HepG2 (cell line): ENCODE data around the gene CASP12. TPM values are rescaled to one million over a fixed set of nuclear protein-coding genes. Genes with fewer than 3 reads are reported as not detected.
A peak's percentile ranks its signal among the peaks of the same experiment; 100 is the strongest.

Experiments used
- ATAC-seq: fragments of 200-7000 bp; cut with Tn5 transposase; 3 replicates; pipeline ENCODE4 v1.9.1; 2020; ENCODE audit warnings: mild to moderate bottlenecking, moderate library complexity
- BruUV-seq: library from RNA; stranded (reverse); fragments of 400-500 nt; replicated peaks from 2 replicates; lab custom pipeline; 2021; lab: Mats Ljungman, UMichigan
- CTCF ChIA-PET: fragments of 300-600 bp; formaldehyde crosslinking; extraction: SDS; loops from one replicate; lab custom pipeline; 2021; ENCODE audit warnings: low total read pairs, inconsistent platforms, low intra/inter-chr PET ratio; lab: Yijun Ruan, JAX
- POLR2A ChIA-PET: fragments of 350-600 bp; sonication (Branson Sonifier 250); formaldehyde crosslinking; loops from one replicate; lab custom pipeline; 2020; ENCODE audit warnings: antibody characterized with exemption, inconsistent platforms; lab: Yijun Ruan, JAX
- DNase-seq: peaks from one replicate; pipeline ENCODE4 v3.0.0-alpha.2; 2015; ENCODE audit warnings: low spot score
- FAIRE-seq: peaks from 3 replicates; lab custom pipeline; 2011; peaks lifted over from hg19 to GRCh38; lab: Jason Lieb, UNC
- H2AFZ ChIP-seq: one replicate; pipeline ENCODE4 v1.6.1; 2011; ENCODE audit warnings: low read length, inconsistent platforms
- H3K27ac ChIP-seq: fragments of 300-600 bp; 3 replicates; pipeline ENCODE4 v1.8.0; 2011; ENCODE audit warnings: mixed run types, mild to moderate bottlenecking, mixed read lengths, low read length, inconsistent platforms; ENCODE audit not compliant: insufficient read depth; ENCODE audit errors: extremely low read length
- H3K27me3 ChIP-seq, 2 experiments: fragments of 200-600 bp in 1 of 2; 2 replicates in 1 of 2; 3 replicates in 1 of 2; pipeline versions ENCODE4 v1.6.0 to v1.8.0; 2011; ENCODE audit warnings: low read length in 2 of 2, mild to moderate bottlenecking in 2 of 2, moderate library complexity in 2 of 2, inconsistent platforms in 1 of 2; ENCODE audit not compliant: insufficient read depth in 2 of 2, control insufficient read depth in 1 of 2
- H3K36me3 ChIP-seq, 2 experiments: fragments of 200-600 bp in 1 of 2; replicated peaks in 1 of 2; 2 replicates in 1 of 2; 3 replicates in 1 of 2; pipeline versions ENCODE4 v1.5.1 to v1.8.0; 2011; ENCODE audit warnings: low read length in 2 of 2, inconsistent platforms in 1 of 2; ENCODE audit not compliant: insufficient read depth in 2 of 2, control insufficient read depth in 1 of 2
- H3K4me1 ChIP-seq: 2 replicates; pipeline ENCODE4 v1.5.1; 2012; ENCODE audit warnings: low read length, inconsistent platforms; ENCODE audit not compliant: insufficient read depth
- H3K4me2 ChIP-seq: 2 replicates; pipeline ENCODE4 v1.6.0; 2011; ENCODE audit warnings: low read depth, low read length, inconsistent platforms
- H3K4me3 ChIP-seq, 3 experiments: fragments of 200-600 bp in 1 of 3; sonication (generic), shearing (Covaris generic) in 1 of 3; replicated peaks in 1 of 3; 2 replicates each; pipeline ENCODE4 v1.5.1; 2011 to 2016; ENCODE audit warnings: low read length in 3 of 3, inconsistent platforms in 2 of 3, low read depth in 2 of 3, mild to moderate bottlenecking in 2 of 3, control low read depth in 1 of 3, mixed read lengths in 1 of 3; ENCODE audit not compliant: insufficient read depth in 1 of 3
- H3K79me2 ChIP-seq: one replicate; pipeline ENCODE4 v1.6.1; 2011; ENCODE audit warnings: low read length, inconsistent platforms; ENCODE audit not compliant: insufficient read depth
- H3K9ac ChIP-seq: 2 replicates; pipeline ENCODE4 v1.6.0; 2011; ENCODE audit warnings: mild to moderate bottlenecking, low read depth, low read length, inconsistent platforms; ENCODE audit not compliant: insufficient read depth
- H3K9me3 ChIP-seq: 2 replicates; pipeline ENCODE4 v1.5.1; 2012; ENCODE audit warnings: mild to moderate bottlenecking, low read length
- H4K20me1 ChIP-seq: 2 replicates; pipeline ENCODE4 v1.6.0; 2011; ENCODE audit warnings: inconsistent platforms, mild to moderate bottlenecking, low read length, moderate library complexity; ENCODE audit not compliant: insufficient read depth
- AGO2 ChIP-seq: fragments of 200-400 bp; formaldehyde crosslinking; optimal IDR thresholded peaks from 2 replicates; pipeline ENCODE3; 2017; ENCODE audit warnings: mild to moderate bottlenecking, low read depth, low read length, moderate library complexity
- FOXA1 ChIP-seq, 2 experiments: fragments of 450-650 bp in 1 of 2; sonication (generic) in 1 of 2; formaldehyde crosslinking in 1 of 2; IDR thresholded peaks; 2 replicates each; pipeline versions ENCODE4 v1.4.0 to v1.6.1; 2016 to 2020; ENCODE audit warnings: missing genetic modification reagents in 1 of 2
- FOXA3 ChIP-seq: IDR thresholded peaks from 2 replicates; pipeline ENCODE4 v1.6.1; 2016; ENCODE audit warnings: missing genetic modification reagents, missing compliant biosample characterization
- FOXK1 ChIP-seq: sonication (generic); formaldehyde crosslinking; IDR thresholded peaks from 2 replicates; pipeline ENCODE4 v1.4.0; 2020; ENCODE audit warnings: low read depth, missing genetic modification reagents, borderline replicate concordance
- FOXP1 ChIP-seq, 2 experiments: fragments of 450-650 bp in 1 of 2; IDR thresholded peaks; 2 replicates each; pipeline ENCODE4 v1.6.1; 2017 to 2018; ENCODE audit warnings: antibody characterized with exemption in 1 of 2
- GATAD2A ChIP-seq: IDR thresholded peaks from 2 replicates; pipeline ENCODE4 v1.6.1; 2016
- IKZF1 ChIP-seq: fragments of 450-650 bp; IDR thresholded peaks from 2 replicates; pipeline ENCODE4 v1.7.1; 2016
- NR2C2 ChIP-seq: sonication (generic); formaldehyde crosslinking; IDR thresholded peaks from 2 replicates; pipeline ENCODE4 v1.4.0; 2020; ENCODE audit warnings: missing genetic modification reagents, mild to moderate bottlenecking, moderate library complexity, borderline replicate concordance
- RAD21 ChIP-seq: fragments of 450-650 bp; formaldehyde crosslinking; IDR thresholded peaks from 2 replicates; pipeline ENCODE4 v1.5.0; 2020; ENCODE audit warnings: mild to moderate bottlenecking
- SNAI1 ChIP-seq: sonication (generic); formaldehyde crosslinking; IDR thresholded peaks from 2 replicates; pipeline ENCODE4 v1.5.0; 2020; ENCODE audit warnings: mild to moderate bottlenecking, missing genetic modification reagents, borderline replicate concordance
- ZNF501 ChIP-seq: sonication (generic); formaldehyde crosslinking; IDR thresholded peaks from 2 replicates; pipeline ENCODE4 v1.5.1; 2020; ENCODE audit warnings: mild to moderate bottlenecking, moderate library complexity, missing genetic modification reagents
- in situ Hi-C: cut with HindIII; loops from 2 replicates; pipeline ENCODE4 v1.10.0; 2017; ENCODE audit warnings: low pct_unique_long_range_greater_than_20kb; ENCODE audit not compliant: extremely low pct_ligation_motif_present
- intact Hi-C: fragments of 100-400 bp; cut with micrococcal nuclease; formaldehyde crosslinking; loops from one replicate; pipeline ENCODE4 v1.10.0; 2022; ENCODE audit not compliant: unreplicated experiment
- polyA plus RNA-seq, 8 experiments: library from polyadenylated mRNA; depleted of rRNA in 3 of 8; stranded (reverse) in 7 of 8; unstranded in 1 of 8; fragments of >200 nt; fragmentation: Illumina TruSeq in 4 of 8; extraction: Trizol in 4 of 8; gene quantifications; 2 replicates each; pipeline versions ENCODE4 v1.2.1 to v1.2.3, GENCODE V29; 2011 to 2016; ENCODE audit warnings: low read depth in 4 of 8, missing spikeins in 1 of 8, mixed read lengths in 1 of 8; ENCODE audit not compliant: insufficient read depth in 1 of 8
- total RNA-seq, 5 experiments: library from RNA; depleted of rRNA; stranded (reverse); fragments of >200 nt; fragmentation: Illumina TruSeq; extraction: Trizol; gene quantifications; 2 replicates each; pipeline ENCODE4 v1.2.3, GENCODE V29; 2016; ENCODE audit warnings: low read depth in 1 of 5
- TF ChIP-seq, protein P1 (sequence below), 2 experiments: fragments of 450-650 bp in 1 of 2; sonication (generic) in 1 of 2; formaldehyde crosslinking; IDR thresholded peaks; 2 replicates each; pipeline versions ENCODE4 v1.5.0 to v1.8.0; 2020 to 2022; ENCODE audit warnings: mild to moderate bottlenecking in 1 of 2, missing genetic modification reagents in 1 of 2

The CASP12 gene
- total and polyA plus RNA-seq, 2 of the 13 experiments (the other 11 are each of a cell fraction or from before 2014, with no cell fraction given): not detected

DNA sequence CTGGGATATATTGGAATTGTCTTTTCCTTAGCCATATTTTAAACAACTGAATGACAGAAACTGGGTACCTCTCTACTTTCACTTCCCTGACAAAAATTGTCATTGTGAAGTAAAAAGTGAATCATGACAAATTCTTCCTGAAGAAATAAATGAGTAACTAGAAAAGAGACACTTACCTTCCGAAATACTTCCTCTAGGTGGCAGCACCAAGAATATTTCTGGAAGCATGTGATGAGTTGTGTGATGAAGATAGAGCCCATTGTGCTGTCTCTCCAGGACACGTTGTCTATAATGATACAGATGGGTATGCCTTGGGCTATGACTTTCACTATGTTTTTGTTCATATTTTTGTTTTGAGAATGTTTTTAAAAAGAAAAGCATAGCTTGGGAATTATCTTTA, 48.6 kb upstream of the CASP12 start (continued):
- TF ChIP-seq ZNF501 (no peak), RAD21 (peak; percentile 62)

DNA sequence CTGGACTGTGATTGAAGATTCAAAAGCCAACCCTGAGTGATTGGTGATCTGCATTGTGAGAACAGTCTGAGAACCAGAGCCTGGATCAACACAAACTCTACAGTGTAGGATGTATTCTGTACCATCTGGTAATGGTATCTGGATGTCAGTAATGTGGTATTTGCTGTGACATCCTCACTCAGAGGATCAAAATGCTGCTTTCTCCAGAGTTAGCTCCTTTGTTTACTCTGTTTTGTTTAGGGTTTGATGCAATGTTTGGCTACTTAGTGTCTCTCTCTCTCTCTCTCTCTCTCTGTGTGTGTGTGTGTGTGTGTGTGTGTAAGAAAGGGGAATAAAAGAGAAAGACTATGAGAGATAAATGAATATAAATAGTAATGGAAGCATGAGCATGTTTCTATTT, 45.8 kb upstream of the CASP12 start:
- in situ Hi-C loops: no loop called here

More for the DNA sequence above, 45.8 kb upstream of the CASP12 start:
- no peaks in the 10 kb centered on the region for H4K20me1 ChIP-seq
- ATAC-seq (peak; percentile 72), DNase-seq (peak; percentile 22), FAIRE-seq (no peak)
- H3K36me3 ChIP-seq: peaks cover 1 to 14% of the 10 kb centered on the region in 2 experiments; a peak in 2 of 5 replicates
- no peak overlapping the region for H3K9ac ChIP-seq
- no peak overlapping the region for H3K4me2 ChIP-seq
- no peak overlapping the region for H3K4me3 ChIP-seq
- no peak overlapping the region for H2AFZ ChIP-seq
- H3K4me1 ChIP-seq: peaks cover 15% of the 10 kb centered on the region
- H3K27ac ChIP-seq: no peak overlapping the region
- intact Hi-C loops: loop anchor here (10.0 kb wide), 1 partner anchor 371 kb away; no protein-coding TSS in a partner anchor
- CTCF ChIA-PET: no interaction called here
- POLR2A ChIA-PET: interaction anchor here (1.1 kb wide), 1 partner anchor 26 kb away, joined by 4 read pairs; no protein-coding TSS in a partner anchor
- BruUV-seq: no TSS peak
- TF ChIP-seq, protein P1, sequence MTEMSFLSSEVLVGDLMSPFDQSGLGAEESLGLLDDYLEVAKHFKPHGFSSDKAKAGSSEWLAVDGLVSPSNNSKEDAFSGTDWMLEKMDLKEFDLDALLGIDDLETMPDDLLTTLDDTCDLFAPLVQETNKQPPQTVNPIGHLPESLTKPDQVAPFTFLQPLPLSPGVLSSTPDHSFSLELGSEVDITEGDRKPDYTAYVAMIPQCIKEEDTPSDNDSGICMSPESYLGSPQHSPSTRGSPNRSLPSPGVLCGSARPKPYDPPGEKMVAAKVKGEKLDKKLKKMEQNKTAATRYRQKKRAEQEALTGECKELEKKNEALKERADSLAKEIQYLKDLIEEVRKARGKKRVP (CRISPR knock-in tag; IDR thresholded peaks at IDR 0.05): peak in 1 of 2 experiments; percentile 82; a peak in 2 of 4 replicates
- TF ChIP-seq FOXP1 (IDR thresholded peaks at IDR 0.05) (peak; percentile 65; the same call in 1 of the 2 replicates), FOXP1 (CRISPR knock-in tag; IDR thresholded peaks at IDR 0.05) (peak; percentile 86), IKZF1 (no peak), FOXA1 (IDR thresholded peaks at IDR 0.05) (0 out of 2 replicates have a peak, but pooled peaks have one; percentile 30), FOXA1 (CRISPR knock-in tag; IDR thresholded peaks at IDR 0.05) (0 out of 2 replicates have a peak, but pooled peaks have one; percentile 7), FOXA3 (CRISPR knock-in tag) (peak; percentile 68; the same call in 1 of the 2 replicates), GATAD2A (CRISPR knock-in tag) (peak; percentile 52), FOXK1 (CRISPR knock-in tag) (0 out of 2 replicates have a peak, but pooled peaks have one; percentile 48), NR2C2 (0 out of 2 replicates have a peak, but pooled peaks have one; percentile 18), SNAI1 (CRISPR knock-in tag) (no peak), AGO2 (no peak)
- H3K79me2 ChIP-seq: no peaks in the 10 kb centered on the region
- H3K27me3 ChIP-seq: no peaks in the 10 kb centered on the region
- H3K9me3 ChIP-seq: no peaks in the 10 kb centered on the region
